GM18507 (cell line): ENCODE data around the gene FCAMR.
"Not testable (repeated sequence)": the region's sequence is repeated elsewhere in the genome, so short reads cannot be mapped to it uniquely, and the experiment has no call there.

Source experiments
- DNase-seq: peaks from one replicate; pipeline ENCODE4 v3.0.0; 2011; ENCODE audit warnings: low read depth; ENCODE audit not compliant: insufficient read length; ENCODE audit errors: extremely low spot score
- FAIRE-seq: peaks from 2 replicates; lab custom pipeline; 2011; peaks lifted over from hg19 to GRCh38; lab: Jason Lieb, UNC

FCAMR gene

DNA sequence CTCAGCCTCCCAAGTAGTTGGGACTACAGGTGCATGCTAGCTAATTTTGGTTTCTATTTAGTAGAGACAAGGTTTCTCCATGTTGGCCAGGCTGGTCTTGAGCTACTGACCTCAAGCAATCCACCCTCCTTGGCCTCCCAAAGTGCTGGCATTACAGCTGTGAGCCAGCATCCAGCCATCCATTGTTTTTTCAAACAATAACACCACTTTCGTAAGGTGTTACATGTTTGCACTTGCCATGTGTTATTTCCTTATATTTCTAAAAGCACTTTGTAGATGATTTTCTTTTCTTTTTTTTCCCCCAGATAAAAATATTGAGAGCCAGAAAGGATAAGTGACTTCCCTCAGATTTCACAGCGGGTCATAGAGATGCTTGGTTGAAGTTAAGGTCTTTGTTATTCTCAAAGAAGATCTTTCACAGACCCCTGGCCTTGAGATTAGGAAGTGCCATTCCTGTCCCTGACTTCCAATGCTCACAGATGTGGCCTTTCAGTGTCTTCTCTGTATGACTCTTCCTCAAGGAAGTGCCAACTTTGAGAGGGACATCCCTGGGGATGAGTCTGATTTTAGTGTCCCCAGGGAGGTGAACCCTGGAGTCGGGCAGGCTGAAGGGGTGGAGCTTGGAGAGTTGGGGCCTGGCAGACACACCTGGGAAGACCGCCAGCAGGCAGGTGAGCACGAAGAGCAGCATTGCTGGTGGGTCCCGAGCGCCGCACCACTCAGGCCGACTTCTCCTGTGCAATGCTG lies 30.2 kb downstream of the FCAMR start:
- FAIRE-seq (no peak), DNase-seq (no peak)

DNA sequence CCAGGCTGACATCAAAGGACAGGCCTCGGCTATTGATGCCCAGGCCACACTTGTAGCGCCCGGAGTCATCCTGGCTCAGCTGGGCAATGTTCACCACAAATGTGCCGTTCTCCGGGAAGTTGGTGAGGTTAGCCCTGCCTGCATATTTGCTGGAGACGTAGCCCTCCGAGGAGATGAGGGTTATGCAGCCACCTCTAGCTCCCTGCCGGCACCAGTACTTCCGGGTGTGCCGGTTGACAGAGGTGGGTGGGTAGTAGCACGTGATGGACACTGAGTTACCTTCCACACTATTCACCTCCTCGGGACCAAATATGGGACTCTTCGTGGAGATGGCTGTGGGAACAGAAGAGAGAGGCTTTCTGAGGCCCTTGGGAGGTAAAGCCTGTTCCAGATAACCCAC lies 31.1 kb downstream of the FCAMR start:
- DNase-seq, result no peak
- FAIRE-seq, result no peak

DNA sequence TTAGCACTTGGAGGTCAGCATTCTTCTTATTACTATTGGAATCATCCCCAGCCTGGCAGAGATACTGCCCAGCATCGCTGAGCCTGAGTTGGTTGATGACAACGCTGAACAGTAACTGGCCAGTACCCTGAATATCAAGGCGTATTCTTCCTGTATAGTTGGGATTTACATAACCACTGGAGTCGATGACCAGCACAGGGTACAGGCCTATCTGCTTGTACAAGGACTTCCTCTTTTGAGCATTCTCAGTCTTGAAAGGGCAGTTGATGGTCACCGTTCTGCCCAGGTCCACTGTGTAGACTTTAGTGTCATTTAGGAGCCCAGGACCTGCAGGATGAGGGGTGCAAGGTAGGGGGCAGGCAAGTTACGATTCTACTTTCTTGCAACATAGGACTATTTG lies 32.8 kb downstream of the FCAMR start:
- DNase-seq (no peak), FAIRE-seq (no peak)

DNA sequence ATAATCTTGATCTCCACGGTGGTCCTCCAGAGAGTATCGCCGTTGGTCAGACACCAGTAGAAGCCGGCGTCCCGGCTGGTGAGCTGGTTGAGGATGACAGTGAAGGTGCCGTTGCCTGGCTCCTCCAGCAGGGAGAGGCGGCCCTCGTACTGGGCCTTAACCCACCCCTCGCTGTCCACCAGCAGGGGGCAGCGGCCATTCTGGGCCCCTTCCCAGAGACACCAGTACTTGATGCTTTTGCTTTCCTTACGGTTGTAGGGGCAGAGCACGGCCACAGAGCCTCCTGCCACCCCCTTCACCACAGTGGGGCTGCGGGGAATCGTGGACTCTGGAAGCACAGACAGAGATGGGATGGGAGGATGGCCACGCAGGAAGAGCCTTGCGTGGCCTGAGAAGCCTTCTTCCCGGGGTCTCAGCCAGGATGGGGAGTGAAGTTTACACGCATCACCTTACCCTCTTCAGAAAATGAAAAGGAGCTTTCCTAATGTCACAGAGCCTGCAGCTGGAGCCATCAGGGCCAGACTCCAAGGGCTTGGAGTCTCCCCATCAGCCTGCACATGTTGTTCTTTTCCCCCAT lies 34.7 kb downstream of the FCAMR start:
- DNase-seq (no peak), FAIRE-seq (no peak)

DNA sequence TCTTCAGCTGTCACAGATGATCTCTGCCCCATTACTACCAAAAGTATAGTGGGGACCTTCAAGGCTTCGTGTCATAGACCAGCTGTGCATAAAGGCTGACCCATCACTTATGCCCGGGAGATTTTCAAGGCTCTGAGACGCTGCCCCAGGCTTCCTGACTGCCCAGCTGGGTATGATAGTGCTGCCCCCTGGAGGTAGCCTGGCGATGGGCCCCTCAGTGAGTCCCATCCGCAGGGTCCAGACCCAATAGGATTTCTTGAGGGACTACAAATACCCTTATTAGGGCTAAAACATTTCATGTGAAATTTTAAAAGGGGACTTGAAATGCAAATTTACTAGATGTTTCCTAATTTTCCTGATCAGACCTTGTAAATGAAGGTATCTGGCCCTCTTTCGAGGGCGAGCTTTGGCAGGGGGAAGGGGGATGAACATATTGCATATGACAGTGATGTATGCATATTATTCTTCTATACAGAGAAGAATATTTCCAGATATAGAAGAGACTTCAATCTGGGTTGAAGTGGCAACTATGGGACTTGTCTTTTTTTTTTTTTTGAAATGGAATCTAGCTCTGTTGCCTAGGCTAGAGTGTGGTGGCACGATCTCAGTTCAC lies 36.8 kb downstream of the FCAMR start:
- DNase-seq (no peak), FAIRE-seq (peak; percentile 61)

DNA sequence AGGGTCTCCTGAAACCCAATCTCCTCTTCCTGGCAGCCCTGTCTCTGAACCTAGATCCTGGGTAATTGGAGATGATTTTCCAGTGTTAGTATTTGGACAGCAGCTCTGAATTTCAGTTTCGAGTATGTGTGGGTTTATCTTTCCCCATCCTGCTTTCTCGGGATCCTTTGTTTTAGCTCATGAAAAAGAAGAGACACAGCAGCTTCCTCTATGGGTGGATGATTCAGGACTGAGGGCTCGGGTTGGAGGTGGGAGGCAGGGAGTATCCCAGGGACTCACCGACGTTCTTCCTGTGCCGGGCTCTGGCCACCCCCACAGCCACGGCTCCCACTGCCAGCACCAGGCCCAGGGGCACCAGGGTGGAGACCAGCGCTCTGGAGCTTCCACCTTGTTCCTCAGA lies 38.1 kb downstream of the FCAMR start:
- no peak for DNase-seq
- FAIRE-seq, result no peak

DNA sequence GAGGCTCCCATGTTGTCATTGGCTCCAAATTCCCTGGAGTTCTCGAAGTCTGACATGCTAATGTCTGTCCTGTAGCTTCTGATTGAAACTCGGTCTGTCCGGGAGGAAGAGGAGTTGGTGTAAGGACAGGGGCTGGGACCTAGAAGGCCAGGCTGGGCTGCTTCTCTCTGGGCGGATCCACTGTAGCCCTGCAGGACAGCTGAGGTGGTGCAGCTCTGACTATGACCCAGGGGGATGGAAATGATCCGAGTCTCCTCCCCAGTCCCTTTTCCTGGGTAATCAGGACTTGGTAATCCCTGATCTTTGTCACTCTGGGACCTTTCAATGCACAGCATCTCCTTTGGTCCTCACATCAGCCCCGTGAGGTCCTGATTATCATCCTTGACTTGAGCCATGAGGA lies 38.6 kb downstream of the FCAMR start:
- FAIRE-seq (peak; percentile 15), DNase-seq (no peak)

DNA sequence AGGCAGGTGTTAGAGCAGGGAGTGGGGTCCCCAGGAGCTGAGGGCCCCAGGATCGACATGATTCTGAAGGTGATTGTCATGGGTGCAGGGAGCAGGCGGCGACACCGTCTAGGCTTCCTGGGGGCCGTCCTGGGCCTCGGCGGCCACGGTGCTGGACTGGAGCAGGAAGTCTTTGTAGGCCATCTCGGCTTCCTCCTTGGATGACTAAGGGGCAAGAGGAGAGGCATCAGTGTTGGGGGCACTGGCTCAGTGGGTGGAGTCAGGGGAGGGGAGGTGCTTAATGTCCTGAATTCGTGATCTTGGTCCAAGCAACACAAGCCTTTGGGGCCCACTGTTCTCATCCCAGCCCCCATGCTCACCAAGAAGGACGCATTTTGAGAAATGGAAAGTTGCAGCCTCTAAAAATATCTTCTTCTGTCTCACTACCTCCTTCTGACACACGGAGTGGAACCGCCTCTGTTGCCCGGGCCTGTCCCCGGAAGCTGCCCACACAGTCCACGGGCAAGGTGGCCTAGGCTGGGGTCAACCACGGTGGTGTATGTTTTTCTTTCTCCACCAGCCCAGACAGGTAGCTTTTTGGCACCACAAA lies 40.0 kb downstream of the FCAMR start:
- FAIRE-seq, result peak; percentile 97

DNA sequence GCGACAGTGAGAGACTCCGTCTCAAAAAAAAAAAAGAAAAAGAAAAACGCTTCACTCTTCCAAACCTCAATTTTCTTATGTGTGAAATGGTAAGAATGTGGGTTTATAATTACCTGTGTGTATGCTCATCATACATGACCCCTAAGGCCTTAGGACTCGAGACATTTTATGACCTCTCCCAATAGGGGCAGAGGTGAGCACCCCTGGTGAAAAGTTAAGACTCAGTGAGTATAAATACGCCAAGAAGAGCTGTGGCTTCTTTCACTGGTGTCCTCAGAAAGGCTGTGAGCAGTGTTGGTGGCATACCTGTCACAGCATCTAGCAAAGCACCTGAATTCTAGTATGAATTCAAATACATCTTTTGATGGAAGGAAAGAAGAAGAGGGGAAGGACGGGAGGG lies 40.7 kb downstream of the FCAMR start:
- FAIRE-seq, result peak; percentile 60
- DNase-seq, result no peak

More for the DNA sequence above, 40.0 kb downstream of the FCAMR start:
- DNase-seq, result peak; percentile 55

DNA sequence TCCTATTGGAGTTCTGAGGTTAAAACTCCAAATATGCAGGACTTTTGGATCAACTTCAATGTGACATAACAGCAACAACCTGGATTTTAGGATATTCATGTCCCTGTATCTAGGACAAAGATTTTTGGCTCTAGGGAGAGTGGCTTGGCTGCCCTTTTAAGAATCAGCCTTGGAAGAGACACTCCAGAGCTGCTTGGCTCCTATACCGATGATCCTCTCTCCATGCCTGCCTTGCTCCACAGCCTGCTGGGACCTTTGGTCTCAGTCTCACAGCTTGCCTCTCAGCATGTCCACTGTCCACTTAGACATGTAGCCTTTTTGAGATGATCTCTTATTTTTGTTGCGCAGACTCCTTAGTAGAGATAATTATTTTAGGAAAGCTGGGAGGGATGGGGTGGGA lies 44.0 kb downstream of the FCAMR start:
- FAIRE-seq (no peak), DNase-seq (no peak)

DNA sequence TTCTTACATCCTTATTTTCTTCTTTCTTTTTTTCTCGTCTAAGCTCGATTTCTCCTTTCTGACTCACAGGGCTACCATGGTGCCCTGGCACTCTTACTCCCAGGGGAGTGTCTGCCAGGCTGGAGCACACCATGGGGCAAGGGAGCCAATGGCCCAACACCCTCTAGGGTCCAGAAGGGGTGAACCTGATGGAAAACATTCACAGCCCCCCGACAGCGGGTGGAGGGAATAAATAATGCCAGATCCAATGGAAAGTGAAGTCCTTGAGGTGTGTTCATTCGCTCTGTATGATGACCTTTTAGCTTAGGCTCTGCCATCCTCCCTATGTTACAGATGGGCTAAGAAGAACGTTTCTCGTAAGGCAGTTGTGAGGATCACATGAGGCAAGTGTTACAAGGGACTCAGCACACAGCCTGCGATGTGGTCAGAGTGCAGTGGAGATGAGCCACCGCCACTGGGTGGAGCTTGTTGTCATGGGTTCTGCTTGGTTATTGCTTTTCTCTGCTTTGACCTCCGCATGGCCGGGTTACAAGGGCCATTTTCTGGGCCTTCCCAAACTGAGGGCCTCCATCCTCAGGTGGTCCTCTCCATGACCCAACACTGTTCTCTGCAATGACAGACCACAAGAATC lies 45.0 kb downstream of the FCAMR start:
- DNase-seq (no peak), FAIRE-seq (peak; percentile 86)

DNA sequence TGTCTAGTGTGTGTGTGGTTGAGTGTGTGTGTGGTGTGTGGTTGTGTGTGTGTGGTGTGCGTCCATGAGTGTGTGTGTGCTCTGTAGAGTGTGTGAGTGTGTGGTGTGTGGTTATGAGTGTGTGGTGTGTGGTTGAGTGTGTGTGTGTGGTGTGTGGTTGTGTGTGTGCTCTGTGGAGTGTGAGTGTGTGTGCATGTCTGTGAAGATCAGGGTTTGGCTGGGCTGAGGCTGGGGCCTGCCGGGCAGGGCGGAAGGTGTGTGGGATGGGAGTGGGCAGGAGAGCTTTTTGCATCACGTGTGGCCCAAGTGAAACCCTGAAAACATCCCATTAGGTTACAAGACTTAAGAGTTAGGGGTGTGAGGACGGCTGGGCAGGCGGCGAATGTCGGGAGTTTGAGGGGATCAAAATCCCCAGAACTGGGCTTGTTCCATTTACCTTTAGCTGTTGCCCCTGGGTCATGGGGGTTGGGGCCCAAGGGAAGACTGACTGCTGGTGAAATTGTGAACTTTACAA lies 45.6 kb downstream of the FCAMR start:
- DNase-seq (no peak), FAIRE-seq (no peak)

DNA sequence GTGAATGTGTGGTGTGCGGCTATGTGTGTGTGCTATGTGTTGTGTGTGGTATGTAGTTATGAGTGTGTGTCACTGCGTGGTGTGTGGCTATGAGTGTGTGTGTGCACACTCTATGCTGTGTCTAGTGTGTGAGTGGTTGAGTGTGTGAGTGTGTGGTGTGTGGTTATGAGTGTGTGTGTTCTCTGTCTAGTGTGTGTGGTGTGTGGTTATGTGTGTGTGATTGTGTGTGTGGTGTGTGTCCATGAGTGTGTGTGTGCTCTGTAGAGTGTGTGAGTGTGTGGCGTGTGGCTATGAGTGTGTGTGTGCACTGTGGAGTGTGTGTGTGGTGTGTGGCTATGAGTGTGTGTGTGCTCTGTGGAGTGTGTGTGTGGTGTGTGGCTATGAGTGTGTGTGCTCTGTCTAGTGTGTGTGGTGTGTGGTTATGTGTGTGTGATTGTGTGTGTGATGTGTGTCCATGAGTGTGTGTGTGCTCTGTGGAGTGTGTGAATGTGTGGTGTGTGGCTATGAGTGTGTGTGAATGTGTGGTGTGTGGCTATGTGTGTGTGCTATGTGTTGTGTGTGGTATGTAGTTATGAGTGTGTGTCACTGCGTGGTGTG lies 46.2 kb downstream of the FCAMR start:
- peak; percentile 89 for FAIRE-seq
- not testable (repeated sequence) for DNase-seq

DNA sequence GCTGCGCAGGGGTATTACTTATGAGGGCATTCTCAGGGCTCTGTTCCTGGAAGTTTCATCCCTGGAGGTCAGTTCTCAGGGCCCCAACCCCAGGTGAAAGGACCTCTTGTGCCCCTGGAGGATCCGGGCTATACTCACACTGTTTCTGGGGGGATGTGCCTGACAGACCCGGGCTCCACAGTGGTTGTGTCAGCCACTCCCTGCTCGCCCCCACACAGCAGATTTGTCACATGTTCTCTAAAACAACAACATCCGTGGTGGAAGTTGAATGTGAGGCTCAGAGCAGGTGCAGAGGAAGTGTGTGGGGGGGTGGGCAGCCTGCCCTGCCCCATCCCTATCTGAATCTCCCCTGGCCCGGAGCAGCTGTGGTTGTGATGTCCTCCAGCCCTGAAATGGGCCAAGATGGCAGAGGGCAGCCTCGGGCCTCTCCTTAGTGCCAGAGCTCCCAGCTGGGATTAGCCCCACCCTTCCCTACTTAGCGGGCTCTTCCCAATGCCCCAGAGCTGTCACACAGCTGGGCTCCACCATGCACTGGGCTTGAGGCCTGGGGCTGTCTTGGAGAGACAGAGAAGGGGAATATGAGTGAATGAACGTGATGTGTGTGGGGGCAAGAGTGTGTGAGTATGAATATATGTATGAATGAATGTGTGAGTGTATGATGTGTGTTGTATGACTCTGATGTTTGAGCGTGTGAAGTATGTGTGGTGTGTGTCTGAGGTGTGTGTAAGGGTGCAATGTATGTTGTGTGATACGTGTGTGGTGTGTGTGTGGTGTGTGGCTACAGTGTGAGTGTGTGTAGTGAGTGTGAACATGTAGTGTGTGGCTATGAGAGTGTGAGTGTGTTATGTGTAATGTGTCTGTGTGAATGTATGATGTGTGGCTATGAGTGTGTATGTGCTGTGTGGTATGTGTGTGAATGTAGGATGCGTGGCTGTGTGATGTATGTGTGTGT lies 47.0 kb downstream of the FCAMR start:
- DNase-seq (peak; percentile 43), FAIRE-seq (peak; percentile 83)

DNA sequence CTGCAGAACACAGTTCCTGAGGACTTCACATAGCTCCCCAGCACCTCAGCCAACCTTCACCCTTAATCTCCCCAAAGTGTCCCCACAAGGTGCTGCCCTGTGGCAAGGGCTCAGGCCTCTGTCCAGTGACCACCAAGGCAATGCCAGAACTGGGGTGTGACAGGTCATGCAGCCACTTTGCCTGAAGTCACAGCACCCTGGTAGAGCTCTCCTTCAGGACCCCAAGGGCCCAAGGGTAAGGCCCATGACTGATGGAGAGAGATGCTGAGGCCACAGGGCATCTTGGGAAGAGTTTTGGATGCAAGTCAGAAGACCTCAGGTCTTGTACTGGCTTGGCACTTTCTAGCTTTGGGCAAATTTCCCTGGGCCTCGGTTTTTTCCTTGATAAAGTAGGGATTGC lies 47.7 kb downstream of the FCAMR start:
- no peak for DNase-seq
- no peak for FAIRE-seq

DNA sequence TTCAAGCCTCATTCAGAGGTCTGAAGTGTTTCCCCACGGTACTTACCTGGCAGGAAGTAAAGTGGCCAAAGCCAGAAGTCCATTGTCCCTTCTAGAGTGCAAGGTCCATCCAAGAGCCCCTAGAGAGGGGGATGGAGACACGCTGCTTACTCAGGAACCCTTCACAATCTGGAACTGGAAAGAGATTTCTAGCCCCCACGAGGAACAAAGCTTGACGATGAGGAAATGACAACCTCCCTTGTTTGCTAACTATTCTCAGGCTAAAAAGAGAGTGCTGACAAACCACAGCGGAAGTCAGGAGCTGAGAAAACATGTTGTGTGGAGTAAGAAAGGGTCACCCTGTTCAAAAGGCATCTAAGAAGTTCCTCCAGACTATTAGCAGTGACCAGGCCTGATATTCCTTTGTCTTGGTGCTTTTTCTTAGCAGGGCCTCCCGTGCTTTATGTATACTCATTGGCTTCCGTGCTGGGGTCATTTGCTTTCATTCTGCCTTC lies 48.4 kb downstream of the FCAMR start, which contains the start of gene FCMR:
Gene FCMR, minus strand, starts transcription at position 170 of the 494 bp plus-strand sequence. Its CDS starts 87 bp downstream, at position 83.
- DNase-seq (no peak), FAIRE-seq (peak; percentile 87)

DNA sequence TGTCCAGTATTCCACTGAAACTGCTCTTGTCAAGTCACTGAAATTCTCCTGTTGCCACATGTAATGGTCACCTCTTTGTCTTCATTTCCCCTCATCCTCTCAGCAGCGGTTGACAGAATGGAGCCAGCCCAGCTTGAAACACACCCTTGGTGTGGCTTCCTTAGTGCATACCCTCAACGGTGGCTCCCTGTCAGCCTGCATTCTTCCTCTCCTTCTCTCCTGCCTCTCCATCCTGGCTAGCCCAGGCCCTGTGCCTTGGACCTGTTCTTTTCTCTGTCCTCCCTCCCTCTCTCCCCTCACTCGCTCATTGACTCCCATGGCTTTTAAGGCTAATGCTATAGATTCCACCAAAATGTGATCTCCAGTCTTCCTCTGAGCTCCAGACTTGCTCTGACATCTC lies 52.2 kb downstream of the FCAMR start:
- DNase-seq, result no peak
- peak; percentile 15 for FAIRE-seq

DNA sequence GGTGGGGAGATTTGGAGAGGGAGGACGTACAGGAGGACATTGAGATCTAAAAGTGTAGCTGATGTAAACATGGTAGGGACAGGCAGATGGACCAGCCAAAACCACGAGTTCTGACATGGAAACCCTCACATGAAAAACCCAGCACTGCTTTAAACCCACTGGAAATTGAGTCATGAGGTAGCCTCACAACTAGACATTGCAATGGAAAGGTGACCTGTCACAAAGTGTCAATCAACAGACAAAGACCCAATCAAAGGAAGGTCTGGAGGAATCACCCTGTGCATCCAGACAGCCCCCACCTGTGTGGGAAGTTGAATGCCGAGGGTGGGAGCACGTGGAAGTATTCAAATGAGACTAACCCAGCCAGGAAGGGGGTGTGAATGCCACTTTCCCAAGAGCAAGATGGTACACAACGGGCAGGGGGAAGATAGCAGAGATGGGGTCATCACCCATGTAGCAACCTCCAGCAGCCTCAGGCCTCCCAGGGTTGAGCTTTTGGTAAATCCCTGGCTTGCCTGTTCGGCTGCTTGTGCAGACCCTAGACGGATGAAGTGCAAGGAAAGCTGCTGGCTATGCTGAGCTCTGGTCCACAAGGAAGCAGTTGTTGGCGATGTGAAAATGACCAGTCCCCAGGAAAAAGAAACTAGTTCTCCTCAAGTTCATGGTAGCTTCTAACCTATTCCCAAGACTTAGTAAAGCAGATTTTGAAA lies 54.1 kb downstream of the FCAMR start:
- no peak for FAIRE-seq
- no peak for DNase-seq
